GM23248 (cell line): Measurements from ENCODE around the gene INO80E. TPM values are rescaled to one million over a fixed set of nuclear protein-coding genes. Genes with fewer than 3 reads are reported as not detected.

Experiments used
- DNase-seq: peaks from one replicate; pipeline ENCODE4 v3.0.0-alpha.2; 2015
- H2AFZ ChIP-seq: fragments of 200-600 bp; sonication (generic); 2 replicates; pipeline ENCODE4 v1.6.1; 2016; ENCODE audit warnings: antibody characterized with exemption
- H3F3A ChIP-seq: fragments of 200-600 bp; sonication (generic); 2 replicates; pipeline ENCODE4 v1.6.1; 2016; ENCODE audit warnings: mild to moderate bottlenecking, antibody characterized with exemption, mixed run types; ENCODE audit not compliant: insufficient read depth
- H3K27ac ChIP-seq: fragments of 200-600 bp; sonication (generic); 2 replicates; pipeline ENCODE4 v1.5.1; 2016; ENCODE audit warnings: mild to moderate bottlenecking
- H3K27me3 ChIP-seq: fragments of 200-600 bp; sonication (generic); replicated peaks from 2 replicates; pipeline ENCODE4 v1.6.1; 2016; ENCODE audit warnings: mild to moderate bottlenecking; ENCODE audit not compliant: insufficient read depth
- H3K36me3 ChIP-seq: fragments of 200-600 bp; sonication (generic); 2 replicates; pipeline ENCODE4 v1.6.1; 2016; ENCODE audit warnings: low read depth, mild to moderate bottlenecking
- H3K4me1 ChIP-seq: fragments of 200-600 bp; sonication (generic); 2 replicates; pipeline ENCODE4 v1.6.1; 2016; ENCODE audit warnings: mild to moderate bottlenecking; ENCODE audit not compliant: insufficient read depth
- H3K4me2 ChIP-seq: fragments of 200-600 bp; sonication (generic); one replicate; pipeline ENCODE4 v1.6.1; 2016; ENCODE audit warnings: mild to moderate bottlenecking; ENCODE audit not compliant: unreplicated experiment
- H3K4me3 ChIP-seq: fragments of 200-600 bp; sonication (generic); 2 replicates; pipeline ENCODE4 v1.5.1; 2016; ENCODE audit warnings: mild to moderate bottlenecking
- H3K79me2 ChIP-seq: fragments of 200-600 bp; sonication (generic); 2 replicates; pipeline ENCODE4 v1.6.1; 2016; ENCODE audit warnings: mild to moderate bottlenecking; ENCODE audit not compliant: insufficient read depth
- H3K9ac ChIP-seq: fragments of 200-600 bp; sonication (generic); 2 replicates; pipeline ENCODE4 v1.6.1; 2016; ENCODE audit warnings: mild to moderate bottlenecking
- H3K9me2 ChIP-seq: fragments of 200-600 bp; sonication (generic); 2 replicates; pipeline ENCODE4 v1.6.1; 2016; ENCODE audit warnings: mixed run types, mild to moderate bottlenecking, moderate library complexity; ENCODE audit not compliant: insufficient read depth
- H3K9me3 ChIP-seq: fragments of 200-600 bp; sonication (generic); one replicate; pipeline ENCODE4 v1.6.1; 2017; ENCODE audit warnings: low read depth
- H4K20me1 ChIP-seq: fragments of 200-600 bp; sonication (generic); 2 replicates; pipeline ENCODE4 v1.6.0; 2016; ENCODE audit not compliant: insufficient read depth
- EZH2 ChIP-seq: fragments of 200-600 bp; sonication (generic); IDR thresholded peaks from 2 replicates; pipeline ENCODE4 v1.6.1; 2018; ENCODE audit warnings: antibody characterized with exemption, mild to moderate bottlenecking; ENCODE audit not compliant: insufficient read depth, poor library complexity, severe bottlenecking
- EZH2phosphoT487 ChIP-seq: fragments of 200-600 bp; sonication (generic); IDR thresholded peaks from 2 replicates; pipeline ENCODE4 v1.6.1; 2018; ENCODE audit warnings: antibody characterized with exemption, moderate library complexity, mild to moderate bottlenecking, low read depth; ENCODE audit not compliant: insufficient read depth
- WGBS, 2 experiments: methylation state at CpG; one replicate each; pipeline ENCODE4 v1.1.6; 2015 to 2017; ENCODE audit warnings: low lambda C conversion rate in 2 of 2, low coverage in 1 of 2; ENCODE audit errors: missing lambda C conversion rate in 2 of 2; 5-methylcytosine and 5-hydroxymethylcytosine counted together
- in situ Hi-C: fragments of 300-500 bp; cut with MboI; formaldehyde crosslinking; loops from 2 replicates; pipeline ENCODE4 v1.15.0; 2020
- polyA plus RNA-seq: library from polyadenylated mRNA; unstranded; fragments of >200 nt; fragmentation: Nextera tagmentation; extraction: Ambion mirVana; gene quantifications from 2 replicates; pipeline ENCODE4 v1.2.1, GENCODE V29; 2016
- total RNA-seq: library from RNA; depleted of rRNA; stranded (reverse); fragments of >200 nt; shearing (Covaris generic); gene quantifications from 2 replicates; pipeline ENCODE4 v1.2.3, GENCODE V29; 2014

INO80E gene
- total and polyA plus RNA-seq, 2 experiments from 2014 or later: 32.3 to 51.1 TPM

DNA sequence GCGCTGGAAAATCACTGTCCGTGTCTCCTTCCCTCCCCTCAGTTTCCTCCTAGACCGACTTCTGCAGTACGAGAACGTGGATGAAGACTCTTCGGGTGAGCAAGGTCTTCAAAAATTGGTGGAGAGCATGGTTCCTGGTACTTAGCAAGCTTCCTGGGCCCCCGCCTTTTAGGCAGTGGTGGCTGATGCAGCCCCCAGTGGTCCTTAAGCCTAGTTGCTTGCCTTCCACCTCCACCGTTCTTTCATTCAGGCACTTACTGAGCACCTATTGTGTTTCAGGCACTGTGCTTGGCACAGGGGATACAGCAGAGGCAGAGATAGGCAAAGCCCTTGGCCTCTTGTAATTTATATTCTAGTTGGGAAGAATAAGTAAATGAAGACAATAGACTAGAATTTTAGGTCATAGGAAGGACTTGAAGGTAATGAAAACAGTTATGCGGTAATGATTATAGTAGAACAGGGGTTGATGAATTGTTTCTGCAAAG lies 767 bp downstream of the INO80E start:
- Histone ChIP-seq H3K36me3 (peaks cover 4% of the 10 kb centered on the region; the same call in 1 of the 2 replicates), H3K9me2 (no peaks in the 10 kb centered on the region), H3F3A (peaks cover 16% of the 10 kb centered on the region), H3K4me1 (peaks cover 15% of the 10 kb centered on the region), H3K4me2 (peak overlapping the region; percentile 89), H3K9me3 (no peaks in the 10 kb centered on the region), H3K4me3 (peak overlapping the region; percentile 91), H3K27me3 (no peaks in the 10 kb centered on the region), H4K20me1 (no peaks in the 10 kb centered on the region), H2AFZ (peak overlapping the region; percentile 95), H3K9ac (peak overlapping the region; percentile 86), H3K79me2 (peaks cover 19% of the 10 kb centered on the region), H3K27ac (no peak overlapping the region)
- in situ Hi-C loops: no loop called here
- WGBS, 2 experiments: 17 to 22% methylated on average over 9 of the region's 9 CpGs
- TF ChIP-seq EZH2 (no peak), EZH2phosphoT487 (no peak)
- no peak for DNase-seq

GRCh38 chr16:29999605-30000004 lies 3.6 kb downstream of the INO80E start:
- in situ Hi-C loops: no loop called here
- no peaks in the 10 kb centered on the region for H3K36me3 ChIP-seq

DNA sequence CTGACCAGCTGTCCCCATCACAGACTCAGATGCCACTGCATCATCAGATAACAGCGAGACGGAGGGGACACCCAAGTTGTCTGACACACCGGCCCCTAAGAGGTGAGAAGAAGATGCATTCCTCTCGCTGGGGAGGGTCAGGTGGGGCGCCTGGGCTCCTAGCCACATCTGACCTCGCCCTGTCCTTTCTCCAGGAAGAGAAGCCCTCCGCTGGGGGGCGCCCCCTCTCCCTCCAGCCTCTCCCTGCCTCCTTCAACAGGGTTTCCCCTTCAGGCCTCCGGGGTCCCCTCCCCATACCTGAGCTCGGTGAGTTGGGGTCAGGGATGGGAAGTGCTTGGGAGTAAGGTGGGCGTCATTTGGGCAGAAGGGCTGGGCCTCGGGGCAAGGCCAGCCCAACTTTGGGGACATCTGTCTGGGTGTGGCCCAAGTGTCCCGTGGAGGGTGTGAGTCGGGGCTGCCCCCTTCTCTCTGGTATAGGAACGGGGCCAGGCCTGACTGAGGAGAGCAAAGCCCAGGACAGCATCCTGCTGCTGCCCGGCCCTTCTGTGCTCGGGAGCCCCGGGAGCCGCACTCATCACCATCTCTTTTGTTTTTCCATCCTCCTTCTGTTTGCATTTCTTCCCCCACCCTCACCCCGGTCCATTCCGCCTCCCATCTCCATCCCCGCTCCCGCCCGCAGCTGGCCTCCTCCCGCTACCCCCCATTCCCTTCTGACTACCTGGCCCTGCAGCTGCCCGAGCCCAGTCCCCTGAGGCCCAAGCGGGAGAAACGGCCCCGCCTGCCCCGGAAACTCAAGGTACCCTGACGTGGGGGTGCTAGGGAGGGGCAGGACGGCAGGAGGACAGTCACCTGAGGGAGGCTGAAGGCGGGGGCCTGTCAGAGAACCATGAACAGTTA lies 4.9 kb downstream of the INO80E start:
- H2AFZ ChIP-seq: no peak overlapping the region
- no peak overlapping the region for H3K27ac ChIP-seq
- no peak overlapping the region for H3K4me3 ChIP-seq
- H3K4me1 ChIP-seq: 0 out of 2 replicates have a peak, but pooled peaks cover 4% of the 10 kb centered on the region
- DNase-seq: no peak
- H3K9me2 ChIP-seq: no peaks in the 10 kb centered on the region
- no peak overlapping the region for H3K9ac ChIP-seq
- H3K9me3 ChIP-seq: no peaks in the 10 kb centered on the region
- TF ChIP-seq EZH2: no peak
- no peak for TF ChIP-seq EZH2phosphoT487
- 75 to 82% methylated on average over 23 to 33 of the region's 33 CpGs for WGBS, 2 experiments
- no peaks in the 10 kb centered on the region for H4K20me1 ChIP-seq
- no peaks in the 10 kb centered on the region for H3F3A ChIP-seq
- in situ Hi-C loops: no loop called here
- H3K4me2 ChIP-seq: no peak overlapping the region
- peaks cover 19% of the 10 kb centered on the region for H3K79me2 ChIP-seq
- no peaks in the 10 kb centered on the region for H3K27me3 ChIP-seq
- no peaks in the 10 kb centered on the region for H3K36me3 ChIP-seq

More at GRCh38 chr16:29999605-30000004, 3.6 kb downstream of the INO80E start:
- H3K9me3 ChIP-seq: no peaks in the 10 kb centered on the region
- H3F3A ChIP-seq: peaks cover 2% of the 10 kb centered on the region; the same call in 1 of the 2 replicates
- H3K4me2 ChIP-seq: no peak overlapping the region
- DNase-seq: no peak
- H3K9ac ChIP-seq: no peak overlapping the region
- no peak overlapping the region for H3K27ac ChIP-seq
- no peaks in the 10 kb centered on the region for H3K27me3 ChIP-seq
- no peak overlapping the region for H3K4me3 ChIP-seq
- no peaks in the 10 kb centered on the region for H3K9me2 ChIP-seq
- H4K20me1 ChIP-seq: no peaks in the 10 kb centered on the region
- TF ChIP-seq EZH2 (no peak), EZH2phosphoT487 (no peak)
- peaks cover 19% of the 10 kb centered on the region for H3K79me2 ChIP-seq
- WGBS, 2 experiments: 95 to 98% methylated on average over 6 of the region's 6 CpGs
- peaks cover 8% of the 10 kb centered on the region for H3K4me1 ChIP-seq
- no peak overlapping the region for H2AFZ ChIP-seq

DNA sequence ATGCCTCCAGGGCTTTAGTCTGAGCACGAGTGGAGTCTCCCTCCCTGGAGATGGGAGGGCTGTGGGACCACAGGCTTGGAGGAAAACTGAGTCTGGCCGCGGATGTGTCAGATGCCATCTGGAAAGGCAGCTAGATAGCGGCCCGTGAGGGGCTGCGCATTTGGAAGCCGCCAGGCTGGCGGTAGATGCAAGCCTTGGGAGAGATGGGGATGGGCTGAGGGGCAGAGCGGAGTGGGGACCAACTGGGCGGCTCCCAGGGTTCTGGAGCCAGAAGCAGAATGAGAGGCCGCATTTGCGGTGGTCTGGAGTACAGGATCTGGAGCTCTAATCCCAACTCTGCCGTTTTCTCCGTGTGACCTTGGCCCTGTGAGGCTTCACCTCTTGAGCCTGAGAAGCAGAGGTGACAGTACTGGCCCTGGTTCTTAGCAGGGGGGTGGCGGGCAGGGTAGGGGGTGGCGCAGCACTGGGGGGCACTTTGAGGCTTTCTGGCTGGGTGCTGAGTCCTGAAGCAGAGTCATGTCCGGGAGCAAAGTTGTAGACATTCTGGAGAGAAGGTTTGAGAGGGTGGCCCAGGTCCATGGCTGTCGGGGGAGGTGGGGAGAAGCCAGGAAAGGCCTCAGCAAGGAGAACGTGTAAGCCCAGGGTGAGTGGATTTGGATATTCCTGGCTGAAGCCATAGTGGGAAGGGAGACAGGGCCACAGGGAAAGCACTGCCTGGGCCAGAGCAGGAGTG lies 6.7 kb downstream of the INO80E start:
- in situ Hi-C loops: no loop called here
- 80 to 85% methylated on average over 19 of the region's 19 CpGs for WGBS, 2 experiments
- H3K9ac ChIP-seq: no peak overlapping the region

More for the DNA sequence above, 6.7 kb downstream of the INO80E start:
- no peaks in the 10 kb centered on the region for H3K27me3 ChIP-seq
- H3K36me3 ChIP-seq: no peaks in the 10 kb centered on the region
- H2AFZ ChIP-seq: no peak overlapping the region
- H3K9me3 ChIP-seq: no peaks in the 10 kb centered on the region
- TF ChIP-seq EZH2 (no peak), EZH2phosphoT487 (no peak)
- H3K4me1 ChIP-seq: no peaks in the 10 kb centered on the region
- no peaks in the 10 kb centered on the region for H4K20me1 ChIP-seq
- H3K4me2 ChIP-seq: no peak overlapping the region
- no peak for DNase-seq
- no peak overlapping the region for H3K27ac ChIP-seq
- no peaks in the 10 kb centered on the region for H3F3A ChIP-seq
- H3K79me2 ChIP-seq: peaks cover 2% of the 10 kb centered on the region; the same call in 1 of the 2 replicates
- H3K9me2 ChIP-seq: no peaks in the 10 kb centered on the region
- H3K4me3 ChIP-seq: no peak overlapping the region
